Measurements from ENCODE around the gene HOXA13.

The HOXA13 gene

GRCh38 chr7:27207348-27207985 lies 7.6 kb upstream of the HOXA13 start:
- DNase-seq (ENCODE audit: low read depth) = no peak

GRCh38 chr7:27205325-27206280 lies 5.7 kb upstream of the HOXA13 start:
- DNase-seq (ENCODE audit: low read depth) = no peak

GRCh38 chr7:27204851-27205322 lies 5.0 kb upstream of the HOXA13 start:
- DNase-seq (ENCODE audit: low read depth) = no peak

GRCh38 chr7:27203964-27204594 lies 4.2 kb upstream of the HOXA13 start:
- no peak for DNase-seq (ENCODE audit: low read depth)

- no peak for DNase-seq (ENCODE audit: low read depth)
These were observed 3.6 kb upstream of the HOXA13 start for GRCh38 chr7:27203365-27203953.

- no peak for DNase-seq (ENCODE audit: low read depth)
These were observed 2.9 kb upstream of the HOXA13 start for GRCh38 chr7:27202862-27203134.

GRCh38 chr7:27202018-27202861 lies 2.3 kb upstream of the HOXA13 start:
- DNase-seq (ENCODE audit: low read depth) = no peak

- no peak for DNase-seq (ENCODE audit: low read depth)
These were observed 1.7 kb upstream of the HOXA13 start for GRCh38 chr7:27201580-27202017.

GRCh38 chr7:27200761-27201579 lies 1.1 kb upstream of the HOXA13 start:
- no peak for DNase-seq (ENCODE audit: low read depth)

GRCh38 chr7:27198871-27199801 lies 755 bp downstream of the HOXA13 start:
- no peak for DNase-seq (ENCODE audit: low read depth)

- no peak for DNase-seq (ENCODE audit: low read depth)
These were observed 1.6 kb downstream of the HOXA13 start for GRCh38 chr7:27198138-27198841.

GRCh38 chr7:27197137-27198042 lies 2.5 kb downstream of the HOXA13 start:
- no peak for DNase-seq (ENCODE audit: low read depth)

GRCh38 chr7:27196287-27196767 lies 3.6 kb downstream of the HOXA13 start:
- no peak for DNase-seq (ENCODE audit: low read depth)

- no peak for DNase-seq (ENCODE audit: low read depth)
These were observed 5.1 kb downstream of the HOXA13 start for GRCh38 chr7:27194686-27195379.

GRCh38 chr7:27194002-27194352 lies 5.9 kb downstream of the HOXA13 start:
- no peak for DNase-seq (ENCODE audit: low read depth)

- no peak for DNase-seq (ENCODE audit: low read depth)
These were observed 6.4 kb downstream of the HOXA13 start for GRCh38 chr7:27193335-27194001.

Measured in HS-5 (cell line).